ENCODE data around the gene NPTX1.

The NPTX1 gene

DNA sequence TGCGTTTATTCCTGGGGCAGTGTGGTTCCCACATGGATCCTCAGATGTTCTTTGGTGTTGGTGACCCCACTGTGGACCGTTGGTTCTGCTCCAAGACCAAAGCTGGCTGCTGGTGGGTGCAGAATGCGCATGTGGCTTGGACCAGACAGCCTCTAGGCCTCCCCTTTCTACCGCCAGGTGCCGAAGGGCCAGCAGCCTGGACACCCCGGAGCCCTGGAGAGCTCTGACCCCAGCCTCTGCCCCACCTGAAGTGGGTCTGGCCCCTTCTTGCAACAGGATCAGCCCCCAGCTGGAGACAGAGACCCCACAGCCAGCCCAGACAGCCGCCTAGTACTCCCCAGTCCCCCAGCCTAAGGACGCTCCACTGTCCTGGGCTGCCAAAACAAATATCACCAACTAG, 18.4 kb downstream of the NPTX1 start:
- no peak for DNase-seq

DNA sequence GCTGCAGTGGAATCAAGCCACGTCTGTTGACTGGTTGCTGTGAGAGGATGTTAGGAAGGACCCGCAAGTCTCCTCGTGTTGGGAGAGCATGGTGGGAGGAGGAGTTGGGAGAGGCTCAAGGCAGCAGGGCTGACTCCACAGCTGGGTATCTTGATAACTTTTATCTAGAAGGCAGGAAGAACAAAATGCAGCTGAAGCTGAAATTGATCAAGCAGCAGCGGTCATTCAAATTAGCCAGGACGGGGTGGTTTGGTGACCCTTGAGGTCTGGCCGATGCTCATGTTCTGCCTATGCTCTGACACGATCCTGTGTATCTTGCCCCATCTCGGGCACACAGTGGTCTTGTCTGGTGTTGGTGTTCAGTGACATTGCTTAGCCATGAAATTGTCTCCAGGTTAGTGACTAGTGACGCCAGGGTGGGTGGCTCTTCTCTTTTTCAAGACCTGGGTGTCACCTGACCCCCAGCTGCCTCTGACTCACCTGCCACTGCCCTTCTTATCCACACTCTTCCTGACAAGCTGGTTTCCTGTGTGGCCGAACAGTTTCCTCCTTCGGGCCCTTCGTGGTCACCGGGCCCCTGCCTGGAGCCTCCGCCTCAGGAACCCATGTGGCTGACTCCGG, 19.1 kb downstream of the NPTX1 start:
- DNase-seq: no peak

DNA sequence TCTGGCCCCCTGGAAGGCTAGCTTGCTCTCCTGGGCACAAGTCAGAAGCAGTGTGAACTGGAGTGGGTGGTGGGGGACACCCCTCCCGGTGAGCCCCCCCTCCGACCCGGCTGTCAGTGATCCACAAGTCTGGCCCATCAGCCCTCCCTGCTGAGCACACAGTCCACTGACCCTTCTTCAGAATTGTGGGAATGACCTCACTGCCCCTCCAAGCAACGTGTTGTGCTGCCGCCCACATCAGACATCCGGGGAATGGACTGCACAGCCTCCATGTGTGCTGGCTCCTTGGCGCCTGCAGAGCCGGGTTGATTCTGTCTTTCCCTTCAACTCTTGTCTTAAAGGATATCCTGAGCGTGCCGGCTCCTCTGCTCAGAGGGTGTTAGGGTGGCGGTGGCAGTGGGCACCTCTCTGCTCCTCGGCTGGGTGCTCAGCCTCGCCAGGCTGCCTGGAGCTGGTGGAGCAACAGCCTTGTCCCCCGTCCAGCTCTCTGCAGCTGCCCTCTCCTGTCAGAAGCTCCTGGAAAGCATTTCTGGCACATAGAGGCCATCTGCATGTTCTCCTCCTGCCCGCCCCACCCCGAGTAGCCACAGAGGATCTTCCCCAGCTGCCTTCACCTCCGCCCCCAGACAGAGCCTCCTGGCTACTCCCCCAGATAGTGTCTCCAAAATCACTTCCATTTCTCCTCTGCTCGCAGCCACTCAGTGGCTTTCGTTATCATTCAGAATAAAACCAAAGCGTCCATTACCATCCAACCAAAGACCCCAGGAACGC, 19.8 kb downstream of the NPTX1 start:
- no peak for DNase-seq

DNA sequence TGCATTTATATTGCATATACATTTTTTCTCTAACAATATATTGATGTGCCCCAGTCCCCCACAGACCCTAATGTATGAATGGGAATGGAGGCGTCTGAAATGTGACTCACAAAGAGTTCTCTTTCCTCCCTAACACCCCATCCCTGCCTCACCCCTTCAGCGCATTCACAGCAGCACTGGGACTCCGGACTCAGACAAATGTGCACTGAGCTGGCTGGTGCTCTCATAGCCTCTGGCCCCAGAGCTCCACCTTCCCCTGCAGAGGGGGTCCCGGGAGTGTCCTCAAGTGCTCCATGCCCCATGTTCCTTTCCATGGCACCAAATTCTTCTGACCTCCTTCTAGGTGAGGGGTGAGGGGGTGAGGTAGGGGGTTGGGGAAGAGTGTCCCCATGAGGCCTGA, 20.6 kb downstream of the NPTX1 start:
- no peak for DNase-seq

DNA sequence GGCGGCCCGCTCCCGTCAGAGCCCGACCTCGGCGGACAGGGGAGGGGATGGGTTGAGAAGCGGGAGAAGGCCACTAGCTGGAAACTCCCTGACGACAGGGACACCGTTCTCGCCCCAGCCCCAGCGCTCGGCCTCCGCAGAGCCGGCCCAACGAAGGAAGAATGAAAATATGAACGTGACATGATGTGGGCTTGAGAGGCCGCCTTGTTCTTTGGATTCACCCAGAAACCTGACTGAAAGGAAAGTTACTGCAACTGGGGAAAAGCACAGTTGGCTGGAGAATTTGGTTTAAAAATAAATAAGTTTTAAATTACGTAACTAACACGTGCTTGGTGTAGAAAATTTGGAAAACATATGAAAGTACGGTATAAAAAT, 21.1 kb downstream of the NPTX1 start:
- no peak for DNase-seq

DNA sequence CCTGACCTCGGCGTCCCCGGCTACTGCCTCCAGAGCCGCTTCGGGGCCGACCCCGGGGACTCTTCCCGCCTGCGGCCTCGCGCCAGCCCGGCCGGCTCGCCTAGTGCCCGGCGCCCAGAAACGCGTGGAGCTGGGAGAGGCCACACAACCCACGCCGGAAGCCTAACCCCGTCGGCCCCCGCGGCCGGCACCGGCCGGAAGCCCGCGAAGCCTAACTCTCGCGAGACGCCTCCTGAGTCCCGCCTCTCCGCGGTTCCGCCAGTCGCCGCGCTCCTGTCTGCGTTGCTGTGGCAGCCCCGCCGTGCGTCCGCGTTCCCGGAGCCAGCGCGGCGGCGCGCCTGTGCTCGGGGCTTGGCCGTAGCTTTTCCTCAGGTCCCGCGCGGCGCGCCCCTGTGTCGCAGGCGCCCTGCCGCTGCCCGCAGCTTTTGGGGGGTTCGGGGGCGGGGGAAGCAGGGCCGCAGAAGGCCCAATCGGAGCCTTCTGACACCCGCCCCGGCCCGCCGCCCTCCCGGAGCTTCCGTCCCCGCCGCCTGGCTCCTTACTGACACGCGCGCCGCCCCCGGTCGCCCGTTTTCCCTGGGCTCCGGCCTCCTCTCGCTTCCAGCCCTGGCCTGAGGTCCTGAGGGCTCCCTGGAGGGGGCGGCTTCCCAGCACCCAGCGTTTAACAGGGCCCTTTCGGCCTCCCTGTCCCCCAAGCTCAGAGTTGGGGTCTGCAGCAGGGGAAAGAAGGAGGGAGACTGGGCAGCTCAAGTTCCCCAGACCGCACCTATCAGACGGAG, 21.7 kb downstream of the NPTX1 start:
- peak; percentile 96 for DNase-seq

DNA sequence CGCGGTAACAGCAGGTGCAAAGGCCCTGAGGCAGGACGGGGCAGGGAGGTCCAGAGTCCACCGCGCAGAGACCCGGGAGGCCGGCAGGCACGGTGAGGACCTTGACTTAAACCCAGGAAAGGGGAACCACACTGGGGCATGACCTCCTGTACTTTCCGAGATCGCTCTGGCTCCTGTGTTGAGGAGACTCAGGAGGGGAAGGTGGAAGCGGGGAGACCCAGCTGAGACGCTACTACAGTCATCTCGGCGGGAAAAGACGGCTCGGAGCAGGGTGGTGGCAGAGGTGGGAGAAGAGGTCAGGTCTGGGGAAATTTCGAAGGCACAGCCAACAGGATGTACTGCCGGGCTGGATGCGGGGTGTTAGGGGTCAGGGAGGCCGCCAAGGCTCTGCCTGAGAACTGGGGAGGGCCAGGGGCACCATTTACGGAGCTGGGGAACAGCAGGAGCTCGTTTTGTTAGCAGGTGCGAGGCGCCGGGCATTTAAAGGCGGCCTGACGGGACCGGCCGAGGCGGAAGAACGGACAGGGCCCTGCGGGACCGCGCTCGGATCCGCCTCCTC, 22.3 kb downstream of the NPTX1 start:
- no peak for DNase-seq

DNA sequence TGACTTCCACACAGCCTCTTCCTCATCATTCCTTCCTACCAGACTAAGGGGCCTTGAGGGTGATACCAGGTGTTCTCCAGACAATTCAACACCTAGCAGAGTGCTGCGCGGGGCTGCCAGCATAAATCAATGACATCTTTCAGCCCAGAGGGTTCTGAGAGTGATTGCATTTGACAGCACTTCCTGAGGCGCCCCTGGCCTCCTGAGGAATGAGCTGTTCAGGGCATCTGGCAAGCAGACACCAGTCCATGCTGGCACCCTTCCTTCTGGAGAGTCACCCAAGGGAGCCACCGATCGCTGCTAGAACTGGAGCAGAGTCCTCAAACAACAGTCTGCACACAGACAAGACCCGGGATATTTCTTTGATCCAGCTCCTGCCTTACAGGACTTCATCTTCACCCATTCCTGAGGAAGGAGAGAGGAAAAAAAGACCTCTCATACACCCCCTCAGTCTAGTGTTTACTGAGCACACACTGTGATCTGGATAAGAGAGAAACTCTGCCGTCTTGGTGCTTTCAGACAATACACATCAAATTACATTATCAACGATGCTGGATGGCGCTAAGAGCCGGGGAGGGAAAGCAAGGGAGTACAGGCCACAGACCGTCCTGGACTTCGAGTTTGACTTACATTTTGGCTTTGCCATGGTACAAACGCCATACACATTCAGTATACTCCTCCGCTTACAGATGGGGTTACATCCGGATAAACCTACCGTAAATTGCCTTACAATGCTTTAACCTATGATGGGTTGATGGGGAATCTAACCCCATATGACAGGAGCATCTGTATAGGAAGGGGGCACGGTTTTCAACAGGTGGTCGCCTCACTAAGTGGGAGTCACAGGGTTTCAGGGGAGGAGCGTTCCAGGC, 23.0 kb downstream of the NPTX1 start:
- no peak for DNase-seq

DNA sequence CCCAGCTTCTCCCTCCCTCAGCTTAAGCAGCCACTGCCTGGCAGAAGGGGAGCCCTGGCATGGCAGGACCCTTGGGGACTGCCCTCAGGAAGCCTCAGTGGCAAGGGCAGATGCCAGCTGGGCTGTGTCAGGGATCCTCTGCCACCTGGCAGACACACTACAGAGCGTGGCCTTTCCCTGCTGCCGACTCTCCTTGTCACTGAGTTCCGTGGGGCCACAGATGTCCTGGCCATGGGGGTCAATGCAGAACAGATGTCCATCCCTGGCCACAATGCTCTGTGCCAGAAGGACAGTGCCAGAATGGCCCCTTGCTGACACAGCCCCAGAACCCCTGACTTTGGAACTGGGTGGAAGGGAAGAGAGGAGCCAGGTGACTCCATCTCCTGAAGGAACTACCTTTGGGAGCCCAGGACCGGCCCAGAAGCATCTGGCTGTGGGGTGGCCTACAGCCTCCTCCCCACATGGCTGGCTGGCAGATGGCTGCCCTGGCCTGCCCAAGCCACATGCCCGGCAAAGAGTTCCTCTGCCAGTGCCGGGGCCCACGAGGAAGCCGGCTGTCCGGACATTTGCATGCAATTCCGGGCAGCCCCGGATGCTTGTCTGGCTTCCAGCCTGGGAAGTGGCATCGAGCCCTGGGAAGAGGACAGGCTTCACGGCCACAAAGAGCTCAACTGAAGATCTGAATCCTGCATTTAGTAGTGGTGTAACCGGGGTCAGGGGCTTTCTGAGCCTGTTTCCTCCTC, 24.1 kb downstream of the NPTX1 start:
- DNase-seq: no peak

DNA sequence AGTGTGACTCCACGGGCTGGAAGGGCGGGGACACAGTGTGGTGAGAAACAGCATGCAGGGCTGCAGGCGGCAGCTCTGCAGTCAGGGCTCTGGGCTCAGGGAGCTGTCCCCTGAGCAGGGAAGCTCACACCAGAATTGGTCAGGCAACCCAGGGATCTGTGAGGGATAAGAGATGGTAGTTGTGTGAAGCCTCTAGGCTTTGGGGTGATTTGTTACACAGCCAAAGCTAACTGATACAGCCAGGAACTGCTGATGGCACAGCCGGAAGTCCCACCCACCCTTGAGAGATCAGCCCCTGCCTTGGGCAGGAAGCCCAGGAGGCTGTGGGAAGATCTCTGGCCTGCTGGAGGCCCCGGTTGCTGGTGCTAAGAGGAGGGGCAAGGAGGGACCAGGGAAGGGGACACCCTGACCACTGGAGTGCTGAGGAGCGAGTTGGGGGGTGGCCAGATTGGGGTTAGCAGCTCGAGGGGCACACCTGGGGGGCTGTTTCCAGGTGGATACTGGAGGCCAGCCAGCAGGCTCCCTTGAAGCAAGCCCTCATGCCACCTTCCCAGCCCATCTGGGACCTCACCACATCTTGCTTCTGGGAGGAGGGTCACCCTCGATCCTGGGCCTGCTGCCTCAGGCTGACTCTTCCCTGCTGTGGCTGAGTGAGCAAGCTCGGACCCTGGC, 25.2 kb downstream of the NPTX1 start:
- no peak for DNase-seq

DNA sequence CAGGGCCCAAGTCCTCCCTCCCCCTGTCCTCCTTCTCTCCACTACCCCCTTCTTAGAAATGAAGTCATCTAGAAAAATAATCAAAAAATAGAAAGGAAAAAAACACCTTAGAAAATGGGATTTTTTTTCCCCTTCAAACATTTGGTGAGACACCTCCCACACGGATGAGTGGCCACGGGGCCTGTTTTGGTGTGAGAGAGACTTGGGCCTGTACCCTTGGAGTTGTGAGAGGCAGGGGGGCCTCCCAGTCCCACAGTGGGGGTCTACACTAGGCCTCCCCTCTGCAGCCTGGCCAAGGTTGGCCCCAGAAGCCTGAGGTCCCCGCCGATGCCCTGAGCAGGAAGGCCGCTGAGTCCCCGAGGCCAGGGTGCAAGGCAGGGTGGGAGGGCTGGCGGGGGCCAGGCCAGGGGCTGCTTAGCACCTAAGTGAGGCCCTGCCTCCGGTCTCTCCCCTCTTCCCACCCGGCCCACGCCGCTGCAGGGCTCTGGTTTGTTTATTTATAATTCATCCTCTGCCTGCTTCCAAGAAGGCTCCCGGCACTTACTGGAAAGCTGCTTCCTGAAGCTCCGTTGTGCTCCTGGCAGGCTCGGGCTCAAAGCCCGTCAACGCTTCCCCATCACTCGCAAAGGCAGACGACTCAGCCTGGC, 26.4 kb downstream of the NPTX1 start:
- DNase-seq: no peak

DNA sequence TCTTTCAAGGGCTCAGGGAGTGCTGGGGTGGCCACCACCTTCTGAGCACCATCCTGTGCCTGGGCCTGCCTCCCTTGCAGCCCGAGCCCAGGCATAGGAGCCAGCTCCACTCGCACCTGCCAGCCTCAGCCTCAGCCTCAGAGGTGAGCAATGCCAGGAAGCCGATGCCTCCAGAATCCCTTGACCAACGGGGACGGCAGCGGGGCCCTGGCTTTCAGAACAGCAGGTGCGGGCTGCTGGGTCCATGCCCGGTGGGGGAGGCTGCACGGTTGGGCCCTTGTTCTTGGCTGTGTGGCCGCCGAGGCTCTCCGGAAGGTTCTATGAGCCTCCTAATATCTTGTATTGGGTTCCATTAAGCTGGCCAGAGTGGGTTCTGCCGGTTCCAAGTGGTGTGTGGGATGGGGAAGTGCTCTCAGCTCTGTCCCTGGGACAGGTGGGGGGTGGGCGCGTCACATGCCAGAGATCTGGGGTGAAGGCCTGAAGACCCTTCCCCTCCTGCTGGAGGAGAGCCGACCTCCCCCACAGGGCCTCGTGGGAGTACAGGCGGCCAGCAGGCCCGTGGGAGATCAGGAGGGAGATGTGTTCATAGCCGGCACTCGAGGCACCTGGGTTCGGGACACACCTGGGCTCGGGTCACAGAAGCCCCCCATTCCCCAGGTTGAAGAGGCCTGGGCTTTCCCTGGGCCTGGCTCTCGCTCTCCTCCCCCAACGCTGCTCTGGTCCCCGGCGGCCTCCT, 27.0 kb downstream of the NPTX1 start:
- no peak for DNase-seq

DNA sequence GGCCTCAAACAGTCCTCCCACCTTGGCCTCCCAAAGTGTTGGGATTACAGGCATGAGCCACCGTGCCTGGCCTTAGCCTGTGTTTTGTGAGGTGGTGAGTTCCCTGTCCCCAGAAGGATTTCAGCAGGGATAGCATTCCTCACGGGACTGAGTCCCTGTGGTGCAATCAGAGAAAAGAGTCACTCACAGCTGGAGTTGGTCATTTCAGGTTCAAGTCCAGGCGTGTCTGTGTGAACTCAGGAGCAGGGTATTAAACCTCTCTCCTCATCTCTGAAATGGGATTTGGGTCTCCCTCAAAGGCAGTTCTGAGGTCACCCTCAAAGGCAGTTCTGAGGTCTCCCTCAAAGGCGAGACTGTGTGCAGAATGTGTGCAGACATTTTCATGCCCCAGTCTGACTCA, 28.6 kb downstream of the NPTX1 start:
- no peak for DNase-seq

DNA sequence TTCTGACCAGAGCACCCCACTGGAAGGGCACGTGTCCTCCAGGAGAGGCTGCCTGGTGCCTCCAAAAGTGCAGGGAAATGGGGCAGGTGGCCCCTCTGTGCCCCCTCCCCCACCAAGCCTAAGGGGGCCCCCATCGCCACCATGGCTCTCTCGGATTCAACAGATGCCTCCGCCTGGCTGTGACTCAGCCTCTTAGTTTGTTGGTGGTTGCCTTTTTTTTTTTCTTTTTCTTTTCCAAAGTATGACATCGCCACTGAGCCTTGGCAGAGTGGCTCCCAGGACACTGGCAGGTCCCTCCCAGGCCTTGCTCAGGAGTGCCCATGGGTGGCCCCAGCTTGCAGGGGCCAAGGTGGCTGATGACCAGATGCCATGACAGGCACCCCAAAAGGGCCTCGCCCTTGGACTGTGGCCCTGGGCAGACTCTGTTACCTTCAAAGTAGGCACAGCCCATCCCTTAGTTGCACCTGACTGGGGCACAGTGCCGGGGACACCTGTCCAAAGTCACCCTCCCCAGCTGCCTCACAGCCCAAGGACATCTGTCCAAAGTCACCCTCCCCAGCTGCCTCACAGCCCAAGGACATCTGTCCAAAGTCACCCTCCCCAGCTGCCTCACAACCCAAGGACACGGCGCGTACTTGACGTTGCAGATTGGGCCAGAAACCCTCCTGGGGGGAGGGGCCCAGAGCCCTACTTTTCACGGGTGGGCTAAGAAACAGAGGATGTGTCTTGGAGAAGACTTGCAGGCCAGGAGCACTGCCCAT, 29.6 kb downstream of the NPTX1 start:
- no peak for DNase-seq

DNA sequence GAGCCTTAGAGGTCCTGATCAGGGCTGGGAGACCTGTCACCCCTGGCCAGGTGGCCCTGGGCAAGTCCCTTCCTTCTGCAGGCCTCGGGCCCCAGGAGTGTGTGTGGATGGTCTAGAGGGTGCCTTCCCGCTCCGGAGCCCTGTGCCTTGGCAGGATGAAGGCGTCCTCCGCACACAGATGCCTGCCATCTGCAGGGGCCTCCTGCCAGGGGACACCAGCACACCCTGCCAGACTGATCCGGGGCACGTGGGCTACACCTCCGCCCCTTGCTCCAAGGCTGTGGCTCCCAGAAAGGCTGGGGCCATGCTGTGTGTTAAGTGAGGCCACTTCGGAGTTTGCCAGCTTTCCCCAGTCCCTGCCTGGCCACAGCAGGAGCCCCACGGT, 30.7 kb downstream of the NPTX1 start:
- no peak for DNase-seq

DNA sequence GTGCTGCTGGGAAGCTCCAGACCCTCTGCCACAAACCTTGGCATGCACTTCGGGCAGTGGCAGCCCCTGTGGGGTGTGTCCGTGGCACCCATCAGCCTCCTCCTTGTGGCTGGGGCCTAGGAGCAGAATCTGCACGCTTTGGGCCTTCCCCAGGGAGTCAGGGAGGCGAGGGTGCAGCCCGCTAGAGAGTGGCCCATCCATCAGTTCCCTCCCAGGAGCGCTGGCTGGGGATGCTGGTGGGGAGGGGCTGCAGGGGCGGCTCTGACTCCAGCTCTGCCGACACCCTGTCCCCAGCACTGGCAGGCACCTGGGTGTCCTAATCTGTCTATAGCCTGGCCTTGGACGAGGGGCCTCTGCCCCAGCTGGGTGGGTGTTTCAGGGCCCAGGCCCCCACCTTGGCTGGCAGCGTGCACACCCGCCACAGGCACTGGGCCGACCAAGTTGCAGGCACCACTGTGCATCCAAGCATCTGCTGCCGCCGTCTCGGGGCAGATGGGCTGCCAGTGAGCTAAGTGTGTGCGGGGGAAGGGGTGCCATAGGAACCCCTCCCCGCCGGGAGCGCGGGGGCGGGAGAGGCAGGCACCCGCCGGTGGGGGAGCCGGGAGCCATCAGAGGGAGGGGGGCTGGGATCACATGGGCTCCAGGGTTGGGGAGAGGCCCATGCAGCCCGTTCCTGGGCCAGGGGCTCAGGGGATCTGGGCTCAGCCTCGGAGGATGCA, 31.2 kb downstream of the NPTX1 start:
- DNase-seq: no peak

DNA sequence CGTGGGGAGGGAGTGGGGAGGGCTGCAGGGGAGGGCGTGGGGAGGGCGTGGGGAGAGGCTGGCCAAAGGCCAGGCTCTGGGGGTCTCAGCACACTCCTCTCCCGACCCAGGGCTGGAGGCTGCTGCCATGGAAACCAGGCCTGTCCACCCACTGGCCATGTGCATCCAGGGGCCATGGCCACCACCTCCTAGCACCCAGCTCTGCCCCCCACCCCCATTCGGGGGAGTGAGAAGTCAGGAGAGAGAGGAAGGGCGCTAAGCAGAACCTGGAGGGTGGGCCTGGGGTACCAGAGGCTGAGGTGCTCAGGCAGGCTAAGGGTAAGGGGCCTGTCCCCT, 31.8 kb downstream of the NPTX1 start:
- no peak for DNase-seq

DNA sequence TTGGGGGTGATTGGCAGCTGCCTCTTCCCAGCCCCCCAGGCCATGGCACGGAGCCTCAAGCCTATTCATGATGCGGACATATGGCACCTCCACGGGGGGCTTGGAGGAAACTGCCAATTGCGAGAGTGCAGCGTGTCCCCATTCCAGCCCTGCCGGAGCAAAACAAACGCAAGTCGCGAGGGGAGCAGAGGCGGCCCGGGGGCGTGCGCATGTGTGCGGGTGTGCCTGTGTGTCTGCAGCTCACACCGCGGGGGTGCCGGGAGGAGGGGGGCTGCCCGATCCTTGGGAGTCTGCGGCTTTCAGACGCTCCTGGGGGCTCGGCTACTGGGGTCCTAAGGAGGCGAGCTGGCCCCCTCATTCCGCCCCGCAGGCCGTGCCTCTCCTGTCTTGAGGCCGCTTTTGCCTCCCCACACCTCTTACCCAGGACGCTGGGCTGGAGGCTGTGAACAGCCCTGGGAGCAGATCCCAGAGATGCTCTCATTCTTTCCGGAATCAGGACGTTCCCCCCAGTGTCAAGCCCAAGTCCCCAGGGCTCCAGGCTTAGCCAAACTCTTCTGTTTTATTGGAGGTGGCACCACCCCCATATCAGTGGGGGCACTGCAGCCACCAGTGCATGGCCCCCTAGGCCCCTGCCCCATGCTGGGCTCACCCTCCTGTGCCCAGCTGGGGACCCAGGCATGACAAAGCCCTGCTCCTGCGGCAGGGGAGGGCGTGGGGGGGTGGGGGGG, 32.3 kb downstream of the NPTX1 start:
- no peak for DNase-seq

Data from fibroblast of skin of abdomen (primary cell).